B cell (primary cell): ENCODE measurements around the gene RNF166. TPM values are rescaled to one million over a fixed set of nuclear protein-coding genes. Genes with fewer than 3 reads are reported as not detected.

Experiments
- ATAC-seq: fragments of 200-7000 bp; cut with Tn5 transposase; one replicate; pipeline ENCODE4 v1.10.0; 2021; ENCODE audit warnings: low read depth, mild to moderate bottlenecking, moderate number of reproducible peaks, moderate library complexity
- CTCF ChIA-PET: fragments of 350-600 bp; sonication (Branson Sonifier 250); formaldehyde crosslinking; loops from one replicate; lab custom pipeline; 2021; ENCODE audit warnings: antibody characterized with exemption, inconsistent platforms; lab: Charles Lee
- POLR2A ChIA-PET: fragments of 350-600 bp; sonication (Branson Sonifier 250); formaldehyde crosslinking; loops from one replicate; lab custom pipeline; 2021; ENCODE audit warnings: antibody characterized with exemption; lab: Charles Lee
- DNase-seq: peaks from one replicate; pipeline ENCODE4 v3.0.0; 2013
- H2AFZ ChIP-seq: 2 replicates; pipeline ENCODE4 v1.6.1; 2012; ENCODE audit warnings: mild to moderate bottlenecking, low read depth, low read length; ENCODE audit not compliant: insufficient read depth, poor library complexity, severe bottlenecking
- H3K27ac ChIP-seq, 2 donors: 1 replicate in 1 of 2; 2 replicates in 1 of 2; pipeline ENCODE4 v1.5.1; 2012 to 2013; ENCODE audit warnings: low read length in 2 of 2, mild to moderate bottlenecking in 2 of 2, moderate library complexity in 1 of 2
- H3K27me3 ChIP-seq, 4 experiments: fragments of 200-600 bp in 1 of 4; sonication (generic) in 1 of 4; replicated peaks in 1 of 4; 1 replicate in 2 of 4; 2 replicates in 2 of 4; pipeline versions ENCODE4 v1.6.1 to v1.7.0; 2013 to 2016; ENCODE audit warnings: low read length in 3 of 4, mild to moderate bottlenecking in 2 of 4, mixed read lengths in 1 of 4, moderate library complexity in 1 of 4; ENCODE audit not compliant: insufficient read depth in 4 of 4, control insufficient read depth in 3 of 4; ENCODE audit errors: control extremely low read depth in 1 of 4
- H3K36me3 ChIP-seq, 2 experiments: replicated peaks in 1 of 2; 1 replicate in 1 of 2; 2 replicates in 1 of 2; pipeline versions ENCODE4 v1.6.1 to v1.7.1; 2013; ENCODE audit warnings: low read length in 1 of 2; ENCODE audit not compliant: insufficient read depth in 2 of 2, control insufficient read depth in 1 of 2; ENCODE audit errors: control extremely low read depth in 1 of 2, extremely low read depth in 1 of 2
- H3K4me1 ChIP-seq, 2 donors: fragments of 200-600 bp in 1 of 2; sonication (generic) in 1 of 2; 1 replicate in 1 of 2; 2 replicates in 1 of 2; pipeline versions ENCODE4 v1.5.1 to v1.6.1; 2013 to 2017; ENCODE audit warnings: low read length in 2 of 2; ENCODE audit not compliant: control insufficient read depth in 2 of 2, insufficient read depth in 2 of 2
- H3K4me2 ChIP-seq: replicated peaks from 2 replicates; pipeline ENCODE3; 2012; ENCODE audit warnings: mild to moderate bottlenecking, low read depth, low read length; ENCODE audit not compliant: poor library complexity, severe bottlenecking
- H3K4me3 ChIP-seq, 5 experiments: fragments of 200-600 bp in 1 of 5; sonication (generic) in 1 of 5; 1 replicate in 3 of 5; 2 replicates in 2 of 5; pipeline versions ENCODE4 v1.5.1 to v1.7.0; 2011 to 2016; ENCODE audit warnings: low read length in 4 of 5, mild to moderate bottlenecking in 4 of 5, low read depth in 2 of 5, control low read depth in 1 of 5, moderate library complexity in 1 of 5; ENCODE audit not compliant: insufficient read depth in 1 of 5; ENCODE audit errors: control extremely low read depth in 1 of 5, extremely low read depth in 1 of 5
- H3K79me2 ChIP-seq: fragments of 200-600 bp; sonication (generic); one replicate; pipeline ENCODE4 v1.6.0; 2016; ENCODE audit warnings: low read length; ENCODE audit not compliant: control insufficient read depth, insufficient read depth
- H3K9ac ChIP-seq: fragments of 200-600 bp; sonication (generic); 2 replicates; pipeline ENCODE4 v1.6.1; 2017; ENCODE audit warnings: mild to moderate bottlenecking, low read length, moderate library complexity
- H3K9me3 ChIP-seq, 3 donors: one replicate each; pipeline versions ENCODE4 v1.6.1 to v1.7.1; 2013; ENCODE audit warnings: low read length in 2 of 3; ENCODE audit not compliant: control insufficient read depth in 2 of 3, insufficient read depth in 1 of 3; ENCODE audit errors: control extremely low read depth in 1 of 3
- H4K20me1 ChIP-seq: 2 replicates; pipeline ENCODE4 v1.6.0; 2012; ENCODE audit warnings: mild to moderate bottlenecking, low read length; ENCODE audit not compliant: insufficient read depth, control insufficient read depth, poor library complexity, severe bottlenecking
- H3K27ac Mint-ChIP-seq: one replicate; pipeline ENCODE4 v1.8.0; 2021; ENCODE audit warnings: mixed read lengths
- H3K27me3 Mint-ChIP-seq: one replicate; pipeline ENCODE4 v1.8.0; 2021; ENCODE audit warnings: mixed read lengths
- H3K4me1 Mint-ChIP-seq: one replicate; pipeline ENCODE4 v1.8.0; 2021; ENCODE audit warnings: mixed read lengths
- H3K4me3 Mint-ChIP-seq: one replicate; pipeline ENCODE4 v1.8.0; 2021; ENCODE audit warnings: mixed read lengths
- H3K9me3 Mint-ChIP-seq: one replicate; pipeline ENCODE4 v1.8.0; 2022; ENCODE audit warnings: mixed read lengths; ENCODE audit not compliant: insufficient read depth
- EZH2 ChIP-seq: IDR thresholded peaks from 2 replicates; pipeline ENCODE4 v1.6.1; 2012; ENCODE audit warnings: borderline replicate concordance, low read depth, mild to moderate bottlenecking, moderate library complexity, low read length; ENCODE audit not compliant: insufficient read depth, poor library complexity, severe bottlenecking
- WGBS: methylation state at CpG from one replicate; pipeline ENCODE4 v1.1.5; 2013; ENCODE audit warnings: missing lambda C conversion rate; ENCODE audit not compliant: insufficient coverage; 5-methylcytosine and 5-hydroxymethylcytosine counted together
- intact Hi-C: fragments of 100-400 bp; cut with micrococcal nuclease; formaldehyde crosslinking; loops from one replicate; pipeline ENCODE4 v1.10.0; 2022
- polyA plus RNA-seq: library from polyadenylated mRNA; depleted of rRNA; stranded (reverse); fragments of >200 nt; gene quantifications from 2 replicates; pipeline ENCODE4 v1.2.3, GENCODE V29; 2012
- total RNA-seq, 2 donors: library from RNA; stranded (reverse); fragments of 120-200 nt in 1 of 2; gene quantifications; 1 replicate in 1 of 2; 2 replicates in 1 of 2; pipeline versions ENCODE4 v1.2.3 to v1.2.4, GENCODE V29; 2013 to 2022
- TF ChIP-seq, protein P1 (sequence below): fragments of 200-600 bp; IDR thresholded peaks from one replicate; pipeline ENCODE4 v1.8.0; 2022; ENCODE audit warnings: antibody characterized with exemption, mild to moderate bottlenecking

RNF166 gene
- total and polyA plus RNA-seq, 2 donors (not counting 1 experiment from before 2014, with no cell fraction given), result 64.1 to 65.0 TPM

DNA sequence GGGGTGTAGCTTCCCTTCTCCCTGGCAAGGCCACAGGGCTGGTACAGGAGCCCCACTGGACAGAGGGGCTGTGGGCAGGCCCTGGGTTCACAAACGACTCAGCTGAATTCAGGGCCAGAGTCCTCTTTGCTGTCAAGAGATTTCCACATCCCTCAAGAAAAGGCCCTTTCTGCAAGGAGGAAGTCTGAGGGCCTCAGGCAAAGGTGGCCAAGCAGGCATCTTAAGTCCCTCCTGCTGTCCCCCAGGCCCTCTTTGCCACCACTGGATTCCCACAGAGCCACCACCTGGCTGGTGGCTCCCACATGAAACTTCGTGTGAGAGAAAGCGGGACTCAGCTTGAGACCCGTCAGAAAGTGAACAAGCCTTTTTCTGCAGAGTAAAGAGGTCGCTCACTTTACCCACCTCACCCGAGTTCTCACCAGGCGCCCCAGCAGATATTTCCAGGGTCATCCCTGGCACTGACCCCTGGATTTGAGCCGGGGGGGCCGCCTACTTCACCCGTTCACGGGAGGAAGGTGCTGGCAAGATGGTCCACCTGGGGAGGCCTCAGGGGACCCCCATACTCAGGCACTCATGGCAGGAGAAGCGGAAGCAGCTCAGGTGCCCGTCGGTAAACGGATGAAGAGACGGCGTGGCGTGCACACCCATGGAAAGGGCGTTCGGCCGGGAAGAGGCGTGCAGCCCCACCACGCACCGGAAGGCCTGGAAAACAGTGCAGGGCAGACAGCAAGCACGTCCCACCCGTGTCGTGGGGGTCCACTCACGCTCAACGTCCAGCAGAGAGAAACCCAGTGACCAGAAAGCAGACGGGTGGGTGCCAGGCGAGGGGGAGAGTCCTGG, 3.6 kb downstream of the RNF166 start:
- Histone ChIP-seq H3K27me3 (no peaks in the 10 kb centered on the region), H3K9ac (peak overlapping the region; percentile 64), H3K9me3 (no peaks in the 10 kb centered on the region), H3K27ac (peak overlapping the region; percentile 84 to 91), H3K4me1 (peaks cover 69 to 91% of the 10 kb centered on the region in 2 donors), H3K79me2 (peaks cover 70% of the 10 kb centered on the region), H2AFZ (no peak overlapping the region), H3K4me2 (peak overlapping the region; percentile 98), H4K20me1 (peaks cover 15% of the 10 kb centered on the region), H3K4me3 (peak overlapping the region in 4 of 5 experiments; percentile 38 to 71 (median 48)), H3K36me3 (peaks cover 0 to 27% of the 10 kb centered on the region in 2 experiments)
- ChIA-PET CTCF (interaction anchor here (0.7 to 2.0 kb wide), 8 partner anchors 17 to 265 kb away, joined by 3 to 12 read pairs (median 4); partner anchors contain the start of genes CYBA and PIEZO1), POLR2A (interaction anchor here (0.6 to 1.9 kb wide), 8 partner anchors 20 to 65 kb away, joined by 3 to 8 read pairs (median 4); partner anchors contain the start of gene IL17C)
- peak overlapping the region; percentile 84 for H3K4me3 Mint-ChIP-seq
- no peaks in the 10 kb centered on the region for H3K27me3 Mint-ChIP-seq
- ATAC-seq, result no peak
- TF ChIP-seq, protein P1, sequence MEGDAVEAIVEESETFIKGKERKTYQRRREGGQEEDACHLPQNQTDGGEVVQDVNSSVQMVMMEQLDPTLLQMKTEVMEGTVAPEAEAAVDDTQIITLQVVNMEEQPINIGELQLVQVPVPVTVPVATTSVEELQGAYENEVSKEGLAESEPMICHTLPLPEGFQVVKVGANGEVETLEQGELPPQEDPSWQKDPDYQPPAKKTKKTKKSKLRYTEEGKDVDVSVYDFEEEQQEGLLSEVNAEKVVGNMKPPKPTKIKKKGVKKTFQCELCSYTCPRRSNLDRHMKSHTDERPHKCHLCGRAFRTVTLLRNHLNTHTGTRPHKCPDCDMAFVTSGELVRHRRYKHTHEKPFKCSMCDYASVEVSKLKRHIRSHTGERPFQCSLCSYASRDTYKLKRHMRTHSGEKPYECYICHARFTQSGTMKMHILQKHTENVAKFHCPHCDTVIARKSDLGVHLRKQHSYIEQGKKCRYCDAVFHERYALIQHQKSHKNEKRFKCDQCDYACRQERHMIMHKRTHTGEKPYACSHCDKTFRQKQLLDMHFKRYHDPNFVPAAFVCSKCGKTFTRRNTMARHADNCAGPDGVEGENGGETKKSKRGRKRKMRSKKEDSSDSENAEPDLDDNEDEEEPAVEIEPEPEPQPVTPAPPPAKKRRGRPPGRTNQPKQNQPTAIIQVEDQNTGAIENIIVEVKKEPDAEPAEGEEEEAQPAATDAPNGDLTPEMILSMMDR, result no peak
- no peak for TF ChIP-seq EZH2
- 70% methylated on average over 31 of the region's 31 CpGs for WGBS
- no peaks in the 10 kb centered on the region for H3K9me3 Mint-ChIP-seq
- H3K4me1 Mint-ChIP-seq, result peaks cover 76% of the 10 kb centered on the region
- H3K27ac Mint-ChIP-seq, result peak overlapping the region; percentile 96
- DNase-seq, result peak; percentile 44
- intact Hi-C loops, result no loop called here
